GDM1 (cell line): ENCODE measurements around the gene CCDC54.
"Not testable (repeated sequence)": the region's sequence is repeated elsewhere in the genome, so short reads cannot be mapped to it uniquely, and the experiment has no call there.

Source experiments
- DNase-seq: peaks from one replicate; lab custom pipeline; 2025; lab: John Stamatoyannopoulos, UW

The CCDC54 gene

DNA sequence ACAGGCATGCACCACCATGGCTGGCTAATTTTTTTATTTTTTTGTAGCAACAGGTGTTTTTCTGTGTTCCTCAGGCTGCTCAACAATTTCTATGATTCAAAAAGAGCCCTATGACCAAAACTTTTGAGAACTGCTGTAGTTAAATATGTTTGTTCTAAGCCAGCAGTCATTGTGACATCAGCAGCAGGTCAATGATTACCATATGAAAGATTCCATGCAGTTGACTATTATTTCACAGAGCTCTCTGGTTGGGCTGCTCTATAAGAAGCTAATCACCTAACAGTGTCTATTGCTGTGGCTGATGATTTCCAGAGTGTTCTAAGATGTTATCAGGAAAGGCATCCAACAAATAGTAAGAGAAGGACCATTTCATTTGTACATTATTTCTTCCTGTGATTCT, at the start of gene CCDC54:
TSS of gene CCDC54 (plus strand) at position 289 of the 400 bp plus-strand sequence. CDS start 149 bp downstream, outside the sequence.
- no peak for DNase-seq

DNA sequence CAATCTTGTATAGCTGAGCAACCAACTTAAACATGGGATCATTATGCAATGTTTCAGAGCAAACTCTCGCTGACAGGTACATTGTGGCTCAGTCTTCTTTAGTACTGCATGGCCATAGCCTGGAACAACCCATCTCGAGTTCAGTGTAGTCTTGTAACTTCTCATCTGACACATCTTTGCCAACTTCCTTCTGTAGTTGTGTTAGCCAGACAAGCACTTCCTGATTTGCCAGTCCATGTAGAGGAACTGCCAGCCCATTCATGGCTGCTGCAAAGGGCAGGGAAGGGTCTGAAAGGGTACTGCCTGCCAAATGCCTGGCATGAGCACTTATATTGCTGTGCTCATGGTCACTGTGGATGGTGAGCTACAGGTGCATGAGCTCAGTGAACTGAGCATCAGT, 49.2 kb upstream of the CCDC54 start:
- no peak for DNase-seq

DNA sequence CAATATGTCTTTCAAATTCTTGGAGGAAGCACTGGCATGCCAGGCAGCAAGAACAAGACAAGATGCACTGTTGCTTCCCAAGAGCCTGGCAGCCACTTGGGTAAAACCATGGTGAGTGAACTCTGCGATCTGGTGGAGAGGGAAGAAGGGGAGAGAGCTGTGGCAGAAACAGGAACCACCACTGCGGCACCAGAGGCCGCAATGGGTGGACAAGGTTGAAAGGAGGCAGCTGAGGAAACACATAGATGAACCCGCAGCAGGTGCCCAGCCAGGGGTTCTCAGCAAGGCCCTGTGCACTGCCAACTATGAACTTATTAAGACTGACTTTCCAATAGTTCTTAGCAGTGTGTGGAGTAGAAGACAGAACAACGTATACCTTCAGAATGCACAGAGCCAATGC, 48.2 kb upstream of the CCDC54 start:
- DNase-seq, result no peak

DNA sequence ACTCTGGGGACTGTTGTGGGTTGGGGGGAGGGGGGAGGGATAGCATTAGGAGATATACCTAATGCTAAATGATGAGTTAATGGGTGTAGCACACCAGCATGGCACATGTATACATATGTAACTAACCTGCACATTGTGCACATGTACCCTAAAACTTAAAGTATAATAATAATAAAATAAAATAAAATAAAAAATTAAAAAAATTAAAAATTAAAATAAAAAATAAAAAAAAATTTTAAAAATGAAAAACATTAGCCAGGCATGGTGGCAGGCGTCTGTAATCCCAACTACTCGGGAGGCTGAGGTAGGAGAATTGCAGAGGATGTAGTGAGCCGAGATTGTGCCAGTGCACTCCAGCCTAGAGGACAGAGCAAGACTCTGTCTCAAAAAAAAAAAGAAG, 37.5 kb upstream of the CCDC54 start:
- DNase-seq, result not testable (repeated sequence)

DNA sequence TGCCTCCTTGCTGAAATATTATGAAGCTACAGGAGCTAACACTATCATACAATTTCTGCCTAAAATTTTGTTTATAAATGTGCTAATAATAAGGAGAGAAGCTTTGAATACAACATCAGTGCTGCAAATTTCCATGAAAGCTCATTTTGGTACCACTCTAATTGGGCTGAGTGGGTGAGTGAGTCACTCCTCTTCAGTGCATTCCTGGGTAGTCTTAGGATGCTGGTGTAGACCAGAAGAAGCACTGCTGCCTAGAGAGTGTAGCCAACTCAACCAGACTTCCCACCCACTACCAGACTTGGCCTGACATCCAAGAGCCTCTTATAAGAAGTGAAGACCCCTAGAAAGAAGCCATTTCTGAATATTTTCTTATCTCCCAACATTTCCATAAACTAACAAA, 32.5 kb upstream of the CCDC54 start:
- DNase-seq, result no peak

DNA sequence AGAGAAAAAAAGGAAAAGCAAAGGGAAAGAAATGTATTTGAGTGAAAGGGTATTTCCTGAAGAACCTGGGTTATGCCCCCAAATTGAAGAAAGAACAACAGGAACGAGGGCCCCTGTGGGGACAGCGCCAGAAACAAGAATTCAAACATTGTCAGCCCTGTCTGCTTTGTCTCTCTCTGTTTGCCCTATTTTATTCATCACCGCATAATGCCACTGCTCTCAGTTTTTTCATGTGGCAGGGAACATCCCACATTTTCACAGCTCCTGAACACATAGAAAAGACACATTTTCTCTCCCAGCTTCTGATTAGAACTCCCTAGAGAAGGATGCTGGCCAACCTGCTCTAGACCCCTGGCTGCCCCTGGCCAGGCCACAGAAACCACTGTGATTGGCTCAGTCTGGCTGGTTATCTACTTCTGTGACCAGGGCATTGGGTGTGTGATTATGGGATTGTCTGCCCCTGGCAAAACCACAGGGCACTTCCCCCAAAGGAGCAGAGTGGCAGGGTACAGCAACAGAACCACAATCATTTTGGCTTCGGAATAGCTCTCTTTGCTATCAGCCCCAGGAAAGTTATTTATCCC, 31.3 kb upstream of the CCDC54 start:
- DNase-seq, result no peak

DNA sequence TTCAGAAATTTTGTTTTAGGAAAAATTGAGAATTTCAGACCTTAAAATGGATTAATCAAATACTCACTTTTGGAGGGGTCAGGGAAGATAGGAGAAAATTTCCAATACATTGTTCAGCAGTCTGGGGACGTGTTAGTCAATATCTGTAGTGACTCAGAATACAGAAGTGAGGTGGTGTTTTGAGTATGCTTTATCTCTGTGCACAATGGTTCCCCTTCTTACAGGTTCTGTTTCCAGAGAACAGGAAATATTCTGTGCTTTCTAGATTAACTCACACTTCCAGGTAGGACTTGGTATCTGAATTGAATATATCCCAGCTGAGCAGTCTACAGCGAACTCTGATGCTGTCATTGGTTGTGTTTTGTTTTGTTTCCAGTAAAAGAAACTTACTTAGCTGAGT, 30.7 kb upstream of the CCDC54 start:
- DNase-seq, result peak; percentile 46

DNA sequence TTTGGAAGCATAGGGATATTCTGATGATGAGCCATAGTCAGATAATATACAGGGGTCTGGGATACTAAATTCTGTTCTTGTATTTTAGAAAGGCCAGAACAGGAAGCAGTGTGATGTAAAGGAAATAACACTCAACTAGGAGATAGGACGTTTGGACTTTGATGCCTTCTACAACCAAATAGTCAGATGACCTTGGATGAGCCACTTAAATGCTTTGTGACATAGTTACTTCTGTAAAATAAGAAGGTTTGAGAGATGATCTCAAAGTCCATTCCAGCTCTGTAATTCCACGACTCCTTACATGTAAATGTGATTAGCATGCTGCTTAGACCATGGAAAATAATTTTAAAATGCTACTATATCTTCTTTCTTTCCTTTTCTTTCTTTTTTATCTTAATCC, 29.5 kb upstream of the CCDC54 start:
- DNase-seq, result no peak

DNA sequence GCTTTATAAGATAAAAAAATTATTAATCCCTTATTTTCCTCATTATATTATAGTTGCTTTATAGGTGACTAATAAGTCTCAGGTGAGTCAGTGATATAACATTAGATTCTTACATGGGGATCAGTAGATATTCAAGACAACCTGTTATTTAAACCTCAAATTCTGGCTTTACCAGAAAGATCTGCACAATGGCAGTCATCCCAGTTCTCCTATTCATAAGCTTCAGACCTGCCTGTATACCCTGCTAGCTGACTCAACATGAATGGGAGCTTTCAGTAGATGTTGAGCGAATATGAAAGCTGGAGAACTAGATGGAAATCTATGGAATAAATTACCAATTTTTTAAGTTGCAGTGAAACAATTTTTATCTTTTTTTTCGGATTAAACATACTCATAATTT, 20.5 kb upstream of the CCDC54 start:
- no peak for DNase-seq

DNA sequence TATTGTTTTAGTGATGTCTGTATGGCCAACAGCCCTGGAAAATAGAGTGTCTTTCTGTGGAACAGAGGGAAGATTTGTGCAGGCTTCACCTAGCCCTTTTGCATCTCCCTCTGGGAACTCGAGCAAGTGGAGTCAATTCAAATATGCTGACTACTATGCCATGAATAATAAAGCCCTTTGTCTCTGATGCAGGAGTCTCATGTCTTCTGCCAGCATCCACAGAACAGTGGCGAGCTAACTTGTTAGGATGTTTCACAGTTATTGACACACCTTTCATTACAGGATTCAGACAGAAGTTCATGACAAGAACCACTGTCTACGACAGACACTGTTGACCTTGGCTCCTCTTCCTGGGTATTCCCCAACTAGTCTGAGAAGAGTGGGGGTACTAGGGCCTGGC, 15.6 kb upstream of the CCDC54 start:
- DNase-seq, result no peak

DNA sequence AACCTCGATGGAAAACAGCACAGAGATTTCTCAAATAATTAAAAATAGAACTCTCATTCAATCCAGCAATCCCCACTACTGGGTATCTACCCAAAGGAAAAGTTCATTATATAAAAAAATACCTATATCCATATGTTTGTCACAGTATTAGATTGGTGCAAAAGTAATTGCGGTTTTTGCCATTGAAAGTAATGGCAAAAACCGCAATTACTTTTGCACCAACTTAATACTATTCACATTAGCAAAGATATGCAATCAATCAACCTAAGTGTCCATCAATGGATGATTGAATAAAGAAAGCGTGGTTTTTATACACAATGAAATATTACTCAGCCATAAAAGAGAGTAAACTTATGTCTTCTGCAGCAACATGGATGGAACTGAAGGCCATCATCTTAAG, 12.2 kb upstream of the CCDC54 start:
- no peak for DNase-seq

DNA sequence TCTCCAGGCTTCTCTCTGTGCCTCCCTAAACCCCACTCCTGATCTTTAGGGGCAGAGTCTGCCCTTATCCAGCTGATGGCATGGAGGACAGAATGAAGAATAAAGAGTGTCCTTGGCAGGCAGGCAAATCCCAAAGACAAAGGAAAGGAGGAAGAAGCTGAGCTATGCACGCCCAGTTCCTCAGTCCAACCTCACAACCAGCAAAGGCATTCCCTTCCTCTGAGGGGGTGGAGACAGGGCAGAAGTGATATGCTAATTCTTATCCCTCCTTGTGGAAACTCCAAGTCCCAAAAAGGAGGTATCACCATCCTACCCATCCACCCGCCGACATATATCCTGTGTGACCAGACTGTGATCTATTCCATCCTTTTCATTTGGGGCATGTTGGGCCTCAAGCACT, 10.5 kb upstream of the CCDC54 start:
- DNase-seq, result no peak

DNA sequence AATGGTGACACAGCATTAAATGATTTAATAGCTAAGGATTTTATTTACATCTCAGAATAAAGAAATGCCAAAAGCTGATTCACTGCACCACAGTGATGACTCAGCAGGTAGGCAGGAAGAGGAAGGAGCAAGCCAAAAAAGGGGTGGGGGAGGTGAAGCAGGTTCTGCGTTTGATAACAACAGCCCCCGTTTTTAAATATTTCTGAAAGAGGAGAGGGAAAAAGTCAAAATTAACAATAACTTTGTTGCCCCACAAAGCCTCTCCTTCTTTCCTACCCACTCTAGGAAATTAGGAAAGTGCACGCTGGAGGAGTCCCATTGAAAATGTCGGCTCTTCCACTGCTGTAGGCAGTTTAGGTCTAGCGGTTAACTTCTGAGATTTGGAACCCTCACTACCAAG, 9.9 kb upstream of the CCDC54 start:
- DNase-seq, result peak; percentile 23

DNA sequence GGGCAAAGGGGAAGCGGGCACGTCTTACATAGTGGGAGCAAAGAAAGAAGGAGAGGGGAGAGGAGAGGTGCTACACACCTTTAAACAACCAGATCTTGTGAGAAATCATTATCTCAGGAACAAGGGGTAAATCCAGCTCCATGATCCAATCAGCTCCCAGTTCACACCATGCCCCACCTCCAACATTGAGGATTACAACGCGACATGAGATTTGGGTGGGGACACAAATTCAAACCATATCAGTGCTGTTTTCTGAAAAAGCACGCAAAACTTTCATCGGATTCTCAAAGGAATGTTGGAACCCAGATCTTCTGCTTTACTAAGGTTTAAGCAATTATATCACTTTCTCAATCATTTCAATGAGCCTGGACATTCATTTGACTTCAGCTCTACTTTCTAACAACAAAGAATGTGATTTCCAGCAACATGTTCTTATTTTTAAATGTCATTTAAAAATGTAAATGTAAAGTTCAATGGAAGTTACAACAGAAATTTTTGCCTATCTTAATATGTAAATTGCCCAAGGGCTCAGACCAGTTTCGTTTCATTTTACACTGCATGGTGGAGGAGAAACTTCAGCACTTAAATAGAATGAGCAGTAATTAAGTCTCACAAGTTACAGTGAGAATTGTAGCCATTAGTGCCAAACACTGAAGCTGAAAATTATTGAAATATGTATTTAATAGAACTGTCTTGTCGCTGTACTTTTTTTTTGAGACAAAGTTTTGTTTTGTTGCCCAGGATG, 8.4 kb upstream of the CCDC54 start:
- no peak for DNase-seq

DNA sequence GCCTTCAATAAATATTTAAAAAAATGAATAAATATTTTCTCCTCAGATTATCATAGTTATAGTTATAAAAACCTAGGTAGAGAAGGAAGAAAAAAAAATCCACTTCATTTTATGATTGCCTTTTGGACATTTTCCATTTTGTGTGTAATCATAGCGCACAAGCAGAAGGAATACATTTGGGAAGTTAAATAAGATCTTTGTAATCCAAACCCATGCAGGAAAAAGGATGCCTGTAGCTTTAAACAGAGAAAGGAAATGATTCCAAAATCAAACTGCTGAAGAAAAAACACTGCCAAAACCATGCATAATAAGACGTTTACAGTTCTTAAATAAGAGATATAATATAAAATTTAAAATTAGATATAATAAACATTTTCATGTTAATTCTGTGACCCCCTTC, 7.4 kb upstream of the CCDC54 start:
- DNase-seq, result no peak

DNA sequence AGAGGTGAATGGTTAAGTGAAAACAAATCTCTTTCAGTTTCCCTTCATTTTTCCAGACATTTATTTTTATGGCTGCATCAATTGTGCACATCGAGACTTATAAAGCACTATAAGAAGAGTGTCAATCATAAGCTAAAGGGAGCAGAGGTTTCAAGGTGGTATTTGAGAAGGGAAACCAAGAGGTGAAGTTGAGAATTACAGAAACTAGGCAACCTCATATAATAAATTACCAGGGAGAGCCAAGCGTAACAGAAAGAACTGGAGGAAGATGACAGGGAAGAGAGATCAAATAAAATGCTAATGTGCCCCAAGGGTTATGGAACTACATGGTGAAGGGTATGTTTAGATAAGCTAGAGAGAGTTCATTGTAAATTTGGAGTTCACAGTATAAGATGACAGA, 6.3 kb upstream of the CCDC54 start:
- DNase-seq, result no peak

DNA sequence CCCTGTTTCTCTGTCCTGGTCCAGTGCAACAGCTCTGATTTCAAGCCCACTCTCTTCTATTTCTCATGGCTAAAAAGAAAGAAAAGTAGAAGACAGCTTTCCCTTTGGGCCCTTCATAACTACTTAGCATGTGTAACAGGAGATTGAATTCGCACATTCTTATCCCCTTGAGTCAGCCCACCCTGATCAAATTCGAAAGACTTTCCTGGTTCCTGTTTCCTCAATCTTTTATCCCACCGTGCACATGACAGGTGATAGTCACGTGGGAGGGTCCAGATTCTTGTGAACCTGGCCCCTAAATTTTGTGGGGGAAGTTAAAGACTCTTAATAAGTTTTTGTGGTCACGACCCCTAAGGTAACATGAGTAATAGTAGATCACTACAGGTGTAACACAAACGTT, 4.7 kb upstream of the CCDC54 start:
- no peak for DNase-seq

DNA sequence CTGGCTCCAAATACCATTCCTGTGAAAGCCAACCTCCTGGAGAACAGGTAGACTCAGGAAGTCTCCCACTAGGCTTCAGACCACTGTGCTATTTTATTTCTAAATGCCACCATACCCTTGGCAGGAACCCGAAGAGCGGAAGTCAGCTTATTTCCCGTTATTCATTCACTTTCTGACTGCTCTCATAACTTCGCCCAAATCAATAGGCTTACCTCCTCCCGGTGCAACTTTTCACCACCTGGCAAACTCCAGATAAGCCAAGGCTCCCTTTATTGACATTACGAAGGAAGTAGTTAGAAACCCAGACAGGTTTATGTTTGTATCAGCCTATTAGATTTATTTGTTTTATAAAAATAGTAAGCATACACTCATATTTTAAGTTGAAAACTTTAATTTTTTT, 3.3 kb upstream of the CCDC54 start:
- no peak for DNase-seq

DNA sequence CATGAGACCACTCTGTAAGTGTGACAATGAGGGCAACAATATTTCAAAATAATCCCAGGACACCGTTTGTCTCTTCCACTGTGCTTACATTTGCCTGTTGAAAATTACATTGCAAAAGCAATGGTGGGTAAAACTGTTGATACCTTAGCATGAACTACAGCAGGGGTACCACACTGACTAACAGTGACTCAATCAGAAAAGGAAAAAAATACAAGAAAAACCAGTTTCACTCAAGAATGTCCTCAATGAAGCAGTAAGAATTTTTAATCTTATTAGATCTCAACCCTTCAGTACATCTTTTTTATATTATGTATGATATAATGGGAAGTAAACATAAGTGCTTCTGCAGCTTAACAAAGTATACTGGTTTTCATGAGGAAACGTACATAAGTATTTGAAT, 1.6 kb upstream of the CCDC54 start:
- no peak for DNase-seq

DNA sequence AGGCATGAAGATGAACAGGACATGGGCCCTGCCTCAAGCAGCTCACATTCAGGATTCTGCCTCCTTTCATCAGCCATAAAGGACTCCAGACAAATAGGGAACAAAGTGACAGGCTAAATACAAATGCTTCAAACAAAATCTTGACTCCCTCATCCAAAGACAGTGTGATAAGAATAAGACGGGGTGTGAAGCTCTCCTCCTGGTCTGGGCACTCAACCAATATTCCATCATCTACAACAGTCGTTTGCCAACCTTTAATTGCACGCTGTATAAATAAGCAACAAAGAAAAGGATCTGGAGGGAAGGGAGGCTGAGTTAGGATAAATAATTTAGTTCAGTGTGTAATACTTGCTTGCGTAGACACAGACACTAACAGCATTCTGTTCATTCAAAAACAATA, 5.4 kb downstream of the CCDC54 start:
- DNase-seq, result no peak

DNA sequence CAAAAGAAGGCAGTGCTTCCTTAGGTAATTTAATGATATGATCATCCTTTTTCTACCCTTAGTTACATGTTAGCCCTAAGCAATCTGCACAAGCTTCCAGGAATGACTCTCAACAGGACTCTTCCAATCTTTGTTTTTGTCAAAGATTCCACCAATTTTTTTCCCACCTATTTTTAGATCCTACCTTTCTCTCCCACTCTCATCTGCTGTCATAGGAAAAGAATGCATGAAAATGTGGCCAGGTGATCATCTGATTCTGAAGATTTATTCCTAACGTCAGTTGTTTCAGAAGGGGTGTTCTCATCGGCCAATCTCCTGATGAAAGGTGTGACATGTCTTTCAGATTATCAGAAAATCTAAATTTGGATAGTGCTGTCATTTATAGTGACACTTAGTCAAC, 7.2 kb downstream of the CCDC54 start:
- DNase-seq, result no peak

DNA sequence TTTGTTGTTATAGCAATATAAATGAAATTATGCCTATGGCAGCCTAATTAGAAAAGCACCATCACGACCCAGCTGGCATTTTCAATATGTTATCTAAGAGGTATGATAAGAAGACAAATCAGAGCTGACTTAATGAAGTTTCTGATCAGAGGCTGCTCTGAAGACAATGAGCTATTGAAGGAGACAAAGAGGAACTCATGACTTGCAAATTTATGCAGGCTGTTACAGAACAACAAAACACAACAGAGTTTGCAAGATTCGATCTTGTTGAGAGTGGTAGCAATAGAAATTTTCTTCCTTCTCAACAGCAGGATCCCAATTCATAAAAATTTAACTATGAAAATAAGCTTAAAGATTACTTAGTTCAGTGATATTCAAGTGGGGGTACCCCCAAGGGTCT, 7.7 kb downstream of the CCDC54 start:
- DNase-seq, result no peak

DNA sequence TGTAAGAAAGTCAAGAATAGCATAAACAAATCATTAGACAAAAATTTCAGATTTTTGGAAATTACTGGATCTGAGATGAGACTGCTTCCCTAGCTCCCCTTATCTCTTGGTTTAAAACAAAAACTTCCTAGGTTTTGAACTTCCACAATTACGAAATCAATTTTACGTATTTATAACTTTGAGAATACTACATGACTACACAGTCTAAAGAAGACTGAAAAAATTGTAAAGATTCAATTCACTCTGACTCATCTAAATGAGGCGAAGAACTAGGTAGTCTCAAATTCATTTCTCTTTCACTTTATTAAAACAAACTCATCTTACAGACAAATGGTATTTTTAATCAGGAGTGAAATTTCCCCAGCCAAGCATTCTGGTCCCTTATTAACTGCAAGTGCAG, 10.3 kb downstream of the CCDC54 start:
- no peak for DNase-seq

DNA sequence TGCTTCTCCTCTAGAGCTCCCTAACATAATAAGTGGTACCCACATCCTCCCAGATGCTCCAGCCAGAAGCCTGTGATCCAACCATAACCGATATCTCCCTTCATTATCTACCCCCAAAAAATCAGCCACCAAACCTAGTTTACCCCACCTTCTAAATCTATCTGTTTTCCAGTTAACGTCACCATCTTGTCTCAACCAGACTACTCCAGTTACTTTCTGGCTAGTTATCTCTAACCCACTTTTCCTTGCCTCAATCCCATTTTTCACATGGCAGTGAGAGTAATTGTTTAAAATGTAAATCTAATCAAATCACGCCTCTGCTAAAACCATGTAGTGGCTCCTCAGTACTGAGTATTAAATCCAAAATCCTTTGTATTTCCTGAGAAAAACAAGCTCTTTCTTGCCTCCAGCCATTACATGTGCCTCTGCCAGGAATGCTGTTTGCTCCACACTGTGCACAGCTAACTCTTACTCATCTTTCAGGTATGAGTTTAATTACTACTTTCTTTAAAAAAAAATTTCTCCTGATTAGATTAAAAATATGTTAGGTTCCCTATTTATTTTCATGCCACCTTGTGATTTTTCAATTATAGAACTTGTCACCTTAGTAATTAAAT, 15.4 kb downstream of the CCDC54 start:
- DNase-seq, result no peak
